GM19035 (cell line): ENCODE data around the gene C8G.

Experiments used
- ATAC-seq: cut with Tn5 transposase; IDR thresholded peaks from one replicate; pipeline ENCODE4 v1.9.1; 2021; ENCODE audit not compliant: unreplicated experiment

Gene C8G

DNA sequence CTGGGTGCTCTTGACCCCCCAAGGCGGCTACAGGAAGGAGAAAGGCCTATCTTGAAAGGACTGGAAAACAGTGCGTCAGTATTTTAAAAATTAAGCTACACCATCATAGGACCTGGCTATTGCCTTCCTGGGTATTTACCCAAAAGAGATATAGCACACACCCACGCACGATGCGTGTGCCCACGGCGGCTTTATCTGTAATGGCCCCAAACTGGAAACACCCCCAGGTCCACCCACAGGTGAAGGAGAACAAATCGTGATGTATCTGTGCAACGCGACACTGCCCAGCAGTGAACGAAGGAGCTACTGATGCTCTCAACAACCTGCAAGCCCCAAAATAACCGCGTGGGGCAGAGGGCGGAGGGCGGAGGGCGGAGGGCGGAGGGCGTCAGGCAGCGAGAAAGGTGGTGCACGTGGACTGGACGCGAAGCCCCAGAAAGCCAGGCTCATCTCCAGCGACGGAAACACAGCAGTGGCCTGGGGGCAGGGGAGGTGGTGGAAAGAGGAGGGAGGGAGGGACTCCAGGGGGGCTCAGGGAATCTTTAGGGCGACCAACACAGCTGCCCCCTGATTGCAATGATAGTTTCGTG is 19.9 kb downstream of the C8G start:
- no peak for ATAC-seq

DNA sequence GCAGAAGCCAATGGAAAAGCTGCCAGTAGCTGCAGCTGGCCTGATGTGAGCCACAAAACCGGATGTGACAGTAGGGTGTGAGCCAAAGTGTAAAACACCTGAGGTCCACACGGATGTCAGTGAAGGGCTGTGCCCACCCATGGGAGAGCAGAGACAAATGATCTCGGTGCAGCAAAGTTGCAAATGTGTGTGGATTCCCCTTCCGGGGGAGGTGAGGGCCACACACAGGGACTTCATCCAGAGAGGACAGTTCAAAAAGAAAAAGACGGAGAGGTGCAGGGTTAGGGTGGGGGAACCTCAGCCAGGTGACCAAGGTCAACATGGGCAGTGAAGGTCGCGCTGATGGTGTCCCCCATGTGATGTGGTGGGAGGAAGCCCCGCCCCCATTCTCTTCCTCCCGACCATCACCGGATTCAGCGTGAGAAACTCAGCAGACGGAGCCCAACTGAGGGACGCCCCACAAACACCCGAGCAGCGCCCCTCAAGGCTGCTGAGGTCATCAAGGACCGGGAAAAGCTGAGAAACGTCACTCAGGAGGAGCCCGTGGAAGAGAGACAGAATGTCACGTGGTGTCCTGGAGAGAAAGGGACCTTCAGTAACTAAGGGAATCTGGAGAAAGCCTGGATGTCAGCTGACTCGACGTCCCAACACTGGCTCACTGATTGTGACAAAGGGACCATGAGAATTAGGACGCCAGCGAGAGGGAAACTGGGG is 20.9 kb downstream of the C8G start:
- no peak for ATAC-seq

DNA sequence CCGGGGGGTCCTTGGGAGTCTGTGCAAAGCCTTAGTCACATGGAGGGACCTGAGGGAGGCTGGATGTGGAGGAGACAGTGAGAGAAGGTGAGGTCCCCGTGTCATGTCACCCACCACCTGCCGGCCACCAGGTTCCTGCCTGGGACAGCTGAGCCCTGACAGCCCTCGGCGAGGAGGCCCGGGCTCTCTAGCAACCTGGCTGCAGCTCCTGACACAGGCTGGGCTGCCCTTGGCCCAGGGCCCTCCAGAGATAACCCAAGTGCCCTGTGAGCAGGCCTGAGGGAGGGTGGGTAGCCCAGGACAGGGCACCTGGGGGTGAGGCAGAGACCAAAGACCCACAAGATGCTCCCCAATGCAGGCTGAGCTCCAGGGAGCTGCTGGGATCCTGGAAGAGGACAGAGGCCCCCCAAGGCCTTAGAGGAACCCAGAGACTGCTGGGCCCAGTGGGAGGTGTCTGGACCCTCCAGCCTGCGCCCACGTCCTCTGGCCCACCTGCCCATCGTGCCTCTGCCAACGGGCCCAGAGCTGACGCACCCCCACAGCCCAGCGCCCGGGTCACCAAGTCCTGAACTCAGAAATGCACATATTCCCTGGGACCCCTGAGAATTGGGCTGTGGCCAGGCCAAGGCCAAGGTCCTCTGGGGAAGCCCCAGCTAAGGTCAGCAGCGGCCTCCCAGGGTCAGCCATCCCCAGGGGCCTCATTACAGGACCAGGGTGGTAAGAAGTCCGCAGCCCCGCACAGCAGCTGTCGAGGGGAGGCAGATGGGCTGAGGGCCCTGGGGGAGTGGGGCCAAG is 23.5 kb downstream of the C8G start:
- no peak for ATAC-seq

DNA sequence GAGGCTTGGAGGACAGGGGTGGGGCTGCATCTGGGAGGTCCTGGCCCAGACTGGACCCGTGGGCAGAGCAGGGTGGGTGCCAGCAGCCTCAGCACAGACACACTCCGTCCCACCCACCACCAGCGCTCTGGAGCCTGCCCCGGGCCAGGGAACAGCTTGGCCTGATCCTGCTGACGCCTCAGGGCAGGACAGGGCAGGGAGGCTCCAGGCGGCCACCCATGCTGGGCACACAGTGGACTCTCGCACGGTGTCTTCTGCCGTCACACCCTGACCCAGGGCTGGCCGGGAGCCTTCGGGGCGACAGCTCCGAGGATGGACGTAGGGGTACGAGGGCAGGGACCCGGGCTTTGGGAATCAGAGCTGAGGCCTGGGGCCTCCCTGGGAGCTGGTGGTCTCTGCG is 24.1 kb downstream of the C8G start:
- no peak for ATAC-seq

DNA sequence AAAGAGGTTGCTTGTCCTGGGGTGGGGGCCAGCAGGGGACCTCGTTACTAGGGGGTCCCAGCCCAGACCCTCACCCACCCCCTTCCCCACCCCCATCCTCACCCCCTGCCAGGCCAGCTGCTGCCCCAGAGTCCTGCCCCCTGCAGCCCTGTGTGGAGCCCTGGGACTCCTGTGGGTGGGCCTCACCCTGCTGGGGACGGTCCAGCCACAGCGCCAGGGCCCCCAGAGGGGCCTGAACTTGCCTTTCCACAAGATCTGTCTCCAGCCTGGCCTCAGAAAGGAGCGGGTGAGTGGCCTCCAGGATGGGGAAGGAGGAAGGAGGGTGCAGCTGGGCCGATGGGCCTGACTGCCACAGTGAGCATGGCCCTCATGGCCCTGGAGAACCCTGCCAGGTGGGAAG is 24.7 kb downstream of the C8G start:
- ATAC-seq, result no peak

DNA sequence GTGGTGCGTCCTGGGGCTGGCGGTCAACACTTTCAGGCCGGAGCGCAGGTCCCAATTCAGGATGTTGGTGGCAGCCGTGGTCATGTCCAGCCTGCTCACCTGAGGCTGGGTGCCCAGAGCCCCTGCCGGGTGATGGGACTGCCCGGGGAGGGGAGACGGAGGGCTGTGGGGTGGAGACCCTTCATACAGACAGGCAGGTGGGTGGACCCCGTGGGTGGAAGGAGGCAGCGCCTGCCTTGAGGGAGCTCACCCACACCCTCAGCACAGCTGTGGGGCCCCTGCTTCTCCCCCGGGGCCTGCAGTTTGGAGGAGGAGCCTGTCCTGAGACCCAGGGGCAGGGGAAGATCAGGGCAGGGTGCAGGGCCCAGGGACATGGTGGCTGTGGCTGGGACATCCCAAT is 25.3 kb downstream of the C8G start:
- ATAC-seq, result no peak

DNA sequence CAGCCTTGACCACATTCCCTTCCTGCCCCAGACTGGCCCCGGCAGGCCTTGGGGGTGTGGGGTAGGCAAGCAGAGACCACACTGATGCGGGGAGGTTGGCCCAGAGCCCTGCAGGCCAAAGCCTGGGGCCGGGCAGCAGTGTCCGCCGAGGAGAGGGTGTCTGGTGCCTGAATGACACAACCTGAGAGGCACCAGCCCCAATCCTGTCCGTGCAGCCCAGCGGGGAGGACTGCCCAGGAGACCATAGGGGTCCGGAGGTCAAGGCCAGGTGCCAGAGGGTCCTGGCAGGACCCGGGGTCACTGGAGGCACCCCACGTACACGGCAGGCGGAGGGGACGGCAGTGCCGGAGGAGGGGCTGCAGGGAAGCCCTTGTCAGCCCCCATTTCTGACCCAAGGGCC is 26.7 kb downstream of the C8G start:
- ATAC-seq, result no peak

DNA sequence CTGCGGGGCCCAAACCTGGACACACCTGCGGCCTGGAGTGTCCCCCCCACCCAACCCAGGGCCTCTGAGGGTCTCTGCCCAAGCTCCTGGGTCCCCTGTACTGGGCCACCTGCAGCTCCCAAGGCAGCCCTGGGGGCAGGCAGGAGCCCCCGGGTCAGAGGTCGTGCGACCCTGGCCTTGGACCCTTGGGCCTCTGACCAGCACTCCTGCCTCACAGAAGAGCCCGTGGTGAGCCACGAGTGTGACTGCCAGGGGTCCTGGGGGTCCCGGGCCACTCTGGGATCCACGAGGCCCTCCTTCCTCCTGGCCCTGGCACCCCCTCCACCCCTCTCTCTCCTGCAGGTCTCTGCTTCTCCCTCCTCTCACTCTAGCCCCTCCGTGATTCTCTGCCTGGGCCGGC is 27.3 kb downstream of the C8G start:
- no peak for ATAC-seq

DNA sequence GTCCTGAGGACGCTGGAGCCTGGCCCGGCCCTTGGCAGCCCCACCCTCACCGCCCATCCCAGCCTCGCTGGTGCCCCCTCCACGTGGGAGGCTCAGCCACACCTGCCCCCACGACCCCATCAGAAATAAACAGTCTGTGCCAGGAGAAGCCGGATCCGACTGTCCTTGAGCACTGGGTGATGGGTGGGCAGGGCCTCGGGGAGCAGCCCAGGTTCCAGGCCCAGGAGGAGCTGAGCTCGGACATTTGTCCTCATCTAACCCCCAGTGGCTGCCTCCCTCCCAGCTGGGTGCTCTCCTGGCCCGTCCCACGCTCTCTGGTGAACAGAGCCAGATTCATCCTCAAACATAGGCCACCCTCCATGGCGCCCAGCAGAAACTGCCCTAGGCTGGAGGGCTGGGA is 27.7 kb downstream of the C8G start:
- no peak for ATAC-seq

DNA sequence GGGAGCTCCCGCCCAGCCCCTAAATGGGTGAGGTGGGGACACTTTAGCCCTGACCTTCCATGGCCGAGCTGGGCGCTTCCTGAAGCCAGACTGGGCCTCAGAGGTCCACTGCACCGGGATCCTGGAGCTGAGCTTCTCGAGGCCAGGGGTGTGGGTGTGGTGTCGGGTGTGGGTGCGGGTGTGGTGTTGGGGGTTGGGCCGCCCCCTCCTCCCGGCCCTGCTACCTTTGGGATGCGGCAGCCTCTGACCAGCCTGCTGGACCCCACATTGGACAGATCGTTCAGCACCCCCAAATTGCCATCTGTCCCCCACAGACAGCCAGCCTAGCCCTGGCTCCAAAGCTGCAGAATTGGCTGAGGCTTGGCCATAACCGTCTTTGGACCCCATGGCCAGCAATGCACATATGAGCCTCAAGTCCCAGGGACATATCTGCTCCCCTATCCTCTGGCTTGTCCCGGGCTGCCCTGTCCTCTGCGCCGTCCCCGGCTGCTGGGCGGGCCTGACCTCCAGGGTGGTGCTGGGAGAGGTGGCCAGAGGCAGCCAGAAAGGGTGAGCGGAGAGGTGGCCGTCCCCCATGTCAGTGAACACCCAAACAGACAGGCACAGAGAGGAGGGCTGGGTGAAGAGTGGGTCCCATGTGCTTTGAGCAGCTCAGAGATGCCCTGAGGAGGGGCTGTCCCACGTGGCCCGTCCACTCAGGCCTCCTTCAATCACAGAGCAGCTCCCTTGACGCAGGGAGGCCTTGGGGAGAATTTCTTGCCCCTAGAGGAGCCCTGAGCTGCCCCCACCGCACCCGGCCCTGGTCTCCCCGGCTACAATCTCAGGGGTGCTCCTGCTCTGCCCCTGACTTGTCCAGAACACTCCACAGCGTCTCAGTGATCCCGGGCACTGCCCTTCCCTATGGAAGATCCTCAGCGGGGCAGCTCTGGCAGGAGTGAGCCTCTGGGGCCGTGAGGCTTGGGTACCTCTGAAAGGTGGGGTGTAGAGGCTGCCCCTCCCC is 28.9 kb downstream of the C8G start:
- ATAC-seq, result no peak

DNA sequence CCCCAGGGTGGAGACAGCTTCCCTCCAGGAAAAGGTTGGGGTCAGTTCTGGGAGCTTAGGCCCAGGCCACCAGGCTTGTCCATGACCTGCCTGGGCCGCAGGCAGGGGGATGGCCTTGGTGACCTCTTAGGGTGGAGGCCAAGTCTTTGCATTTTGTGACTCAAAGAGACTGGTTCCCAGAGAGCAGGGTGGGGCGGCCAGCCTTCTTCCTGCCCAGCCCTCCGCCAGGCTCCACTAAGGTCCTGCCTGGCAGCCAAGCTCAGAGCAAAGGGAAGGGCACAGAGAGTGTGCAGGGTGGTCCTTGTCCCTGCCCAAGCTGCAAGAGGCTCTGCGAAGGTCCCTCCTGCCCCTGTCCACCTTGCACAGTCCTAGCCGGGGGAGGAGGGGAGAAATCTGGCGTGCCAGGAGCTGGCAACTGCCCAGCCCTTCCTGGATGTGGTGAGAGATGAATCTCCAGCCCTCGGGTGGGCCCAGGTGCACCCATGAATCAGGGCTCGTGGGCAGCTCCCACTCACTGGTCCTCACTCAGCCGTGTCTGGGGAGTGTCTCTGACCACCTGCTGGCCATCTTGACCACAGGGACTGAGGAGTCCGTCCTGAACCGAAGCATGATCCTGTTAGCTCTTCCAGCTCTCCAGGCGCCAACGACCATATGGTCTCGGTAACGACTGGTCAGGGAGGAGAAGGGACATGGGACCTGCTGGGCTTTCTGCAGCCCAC is 29.9 kb downstream of the C8G start:
- no peak for ATAC-seq

DNA sequence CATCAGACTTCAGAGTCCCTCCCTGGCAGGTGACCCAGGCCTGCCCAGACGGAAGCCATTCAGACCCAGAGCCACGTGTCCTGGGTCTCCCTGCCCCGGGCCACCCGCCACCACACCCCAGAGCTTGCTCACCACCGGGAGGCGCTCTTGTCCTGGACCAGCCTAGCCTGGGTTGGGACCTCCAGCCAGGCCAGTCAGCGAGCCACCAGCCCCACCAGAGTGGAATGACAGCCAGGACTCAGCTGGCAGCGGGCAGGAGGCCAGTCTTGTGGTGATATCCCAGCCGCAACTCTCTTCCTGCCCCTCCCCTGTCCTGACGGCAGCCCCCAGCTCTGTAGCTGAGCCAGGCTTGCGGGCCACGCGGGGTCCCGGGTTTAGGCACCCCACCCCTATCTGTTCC is 30.6 kb downstream of the C8G start:
- no peak for ATAC-seq

DNA sequence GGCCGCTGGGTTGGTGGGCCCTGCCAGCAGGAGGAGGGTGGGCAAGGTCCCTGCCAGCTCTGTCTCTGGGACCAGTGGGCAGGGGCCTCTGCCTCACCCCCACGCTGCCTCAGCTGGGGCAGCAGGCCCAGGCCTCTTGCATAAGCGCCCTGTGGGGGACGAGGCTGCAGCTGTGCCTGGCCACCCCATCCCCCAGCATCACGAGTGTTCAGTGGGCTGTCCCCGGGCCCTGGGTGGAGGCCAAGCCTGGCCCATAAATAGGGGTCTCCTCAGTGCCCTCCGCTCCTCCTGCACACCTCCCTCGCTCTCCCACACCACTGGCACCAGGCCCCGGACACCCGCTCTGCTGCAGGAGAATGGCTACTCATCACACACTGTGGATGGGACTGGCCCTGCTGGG is 32.2 kb downstream of the C8G start, which contains the start of gene PTGDS:
Gene PTGDS (plus strand): TSS at position 282 of the 400 bp plus-strand sequence. CDS start 75 bp downstream, at position 357.
- no peak for ATAC-seq

DNA sequence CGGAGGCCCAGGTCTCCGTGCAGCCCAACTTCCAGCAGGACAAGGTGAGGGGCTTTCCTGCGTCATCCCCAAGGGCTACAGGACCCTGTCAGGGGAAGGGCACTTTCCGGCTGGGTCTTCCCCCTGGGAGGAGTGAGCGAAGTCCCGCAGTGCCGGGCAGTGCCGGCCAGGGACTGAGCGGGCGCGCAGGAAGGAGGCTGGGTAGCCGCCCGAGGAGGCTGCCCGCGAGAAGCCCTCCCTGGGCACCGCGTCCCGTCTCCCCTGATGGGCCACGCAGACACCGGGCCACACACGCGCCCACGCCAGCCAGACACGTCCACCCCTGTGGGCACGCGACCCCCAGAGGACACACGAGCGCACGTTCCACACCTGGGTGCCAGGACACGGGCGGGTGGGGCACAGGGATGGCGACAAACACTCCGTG is 32.6 kb downstream of the C8G start:
- no peak for ATAC-seq

DNA sequence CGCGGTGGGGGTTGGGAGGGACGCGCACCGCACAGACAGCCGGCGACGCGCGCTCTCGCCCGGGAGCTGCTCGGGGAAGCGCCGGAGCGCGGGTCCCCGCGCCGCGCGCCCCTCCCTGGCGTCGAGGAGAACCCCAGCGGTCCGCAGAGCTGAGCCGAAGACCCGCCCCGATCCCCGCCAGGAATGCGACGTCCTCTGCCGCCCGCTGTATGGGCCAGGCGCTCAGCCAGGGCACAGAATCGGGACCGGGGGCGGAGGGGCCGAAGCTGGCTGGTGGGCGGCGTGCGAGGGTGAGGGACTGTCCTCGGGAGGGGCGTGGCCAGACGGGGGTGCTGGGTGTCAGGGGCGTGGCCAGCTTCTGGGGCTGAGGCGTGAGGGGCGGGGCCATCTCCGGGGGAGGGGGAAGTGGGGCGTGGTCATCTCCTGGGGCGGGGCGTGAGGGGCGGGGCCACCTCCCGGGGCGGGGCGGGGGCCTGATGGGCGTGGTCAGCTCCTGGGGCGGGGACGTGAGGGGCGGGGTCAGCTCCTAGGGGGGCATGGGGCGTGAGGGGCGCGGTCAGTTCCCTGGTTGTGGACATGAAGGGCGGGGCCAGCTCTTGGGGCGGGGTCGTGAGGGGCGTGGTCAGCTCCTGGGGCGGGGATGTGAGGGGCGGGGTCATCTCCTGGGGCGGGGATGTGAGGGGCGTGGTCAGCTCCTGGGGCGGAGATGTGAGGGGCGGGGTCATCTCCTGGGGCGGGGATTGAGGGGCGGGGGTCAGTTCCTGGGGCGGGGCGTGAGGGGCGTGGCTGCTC is 33.2 kb downstream of the C8G start:
- ATAC-seq, result no peak

DNA sequence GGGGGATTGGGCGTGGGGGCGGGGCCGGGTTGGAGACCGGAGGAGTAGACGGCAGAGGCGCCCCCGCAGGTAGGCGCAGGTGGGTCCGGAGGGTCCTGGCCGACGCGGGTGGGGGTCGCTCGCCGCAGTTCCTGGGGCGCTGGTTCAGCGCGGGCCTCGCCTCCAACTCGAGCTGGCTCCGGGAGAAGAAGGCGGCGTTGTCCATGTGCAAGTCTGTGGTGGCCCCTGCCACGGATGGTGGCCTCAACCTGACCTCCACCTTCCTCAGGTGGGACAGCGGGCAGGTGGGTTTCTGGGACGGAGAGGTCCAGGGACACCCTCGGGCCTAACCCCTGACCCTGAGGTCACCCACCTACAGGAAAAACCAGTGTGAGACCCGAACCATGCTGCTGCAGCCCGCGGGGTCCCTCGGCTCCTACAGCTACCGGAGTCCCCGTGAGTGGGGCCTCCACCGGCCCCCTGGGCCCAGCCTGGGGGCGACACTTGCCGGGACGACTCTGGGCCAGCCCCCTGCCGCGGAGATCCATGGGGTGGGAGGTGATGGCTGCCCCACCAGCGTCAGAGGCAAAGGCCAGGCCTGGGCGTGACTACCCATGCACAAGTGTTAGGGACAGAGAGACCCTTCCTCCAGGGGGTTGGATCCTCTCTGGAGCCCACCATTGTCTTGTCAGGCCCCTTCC is 34.0 kb downstream of the C8G start:
- no peak for ATAC-seq

DNA sequence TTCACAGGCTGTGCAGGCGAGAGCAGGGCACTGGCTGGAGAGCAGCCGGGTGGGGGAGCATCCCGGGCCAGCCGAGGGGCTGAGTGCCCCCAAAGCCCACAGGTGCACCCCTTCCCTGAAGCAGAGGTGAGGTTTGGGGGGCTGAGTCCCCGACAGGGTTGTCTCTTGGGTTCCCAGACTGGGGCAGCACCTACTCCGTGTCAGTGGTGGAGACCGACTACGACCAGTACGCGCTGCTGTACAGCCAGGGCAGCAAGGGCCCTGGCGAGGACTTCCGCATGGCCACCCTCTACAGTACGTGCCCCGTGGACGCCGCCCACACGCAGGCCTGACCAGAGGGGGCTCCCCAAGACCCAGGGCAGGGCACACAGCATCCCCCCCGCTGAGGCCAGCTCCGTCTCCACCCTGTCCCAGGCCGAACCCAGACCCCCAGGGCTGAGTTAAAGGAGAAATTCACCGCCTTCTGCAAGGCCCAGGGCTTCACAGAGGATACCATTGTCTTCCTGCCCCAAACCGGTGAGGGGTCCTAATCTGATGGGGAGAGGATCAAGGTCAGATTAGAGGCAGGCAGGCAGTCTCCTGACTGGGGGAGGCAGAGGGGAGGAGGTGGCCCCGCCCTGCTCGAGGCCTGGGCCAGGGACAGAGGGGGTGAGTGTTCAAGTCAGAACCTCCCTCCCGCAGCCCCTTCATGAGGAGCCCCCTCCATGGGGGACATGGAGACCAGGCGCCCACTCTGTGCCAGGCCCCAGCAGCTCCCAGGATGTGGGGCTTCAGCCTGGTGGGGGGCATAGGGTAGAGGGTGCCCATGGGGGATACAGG is 34.9 kb downstream of the C8G start:
- ATAC-seq, result no peak
